Measurements from ENCODE around the gene HLCS. TPM values are rescaled to one million over a fixed set of nuclear protein-coding genes. Genes with fewer than 3 reads are reported as not detected.

Gene HLCS
- total RNA-seq, 1 experiment from 2014 or later = 12.7 TPM

- Histone ChIP-seq H2AFZ (ENCODE audit: low read length) (no peak overlapping the region), H3K23me2 (ENCODE audit: insufficient read length, low read depth, low read length, poor library complexity, severe bottlenecking) (no peaks in the 10 kb centered on the region), H3K23ac (ENCODE audit: insufficient read length, low read depth, low read length) (no peak overlapping the region), H2BK20ac (ENCODE audit: low read depth, low read length, poor library complexity, severe bottlenecking) (no peak overlapping the region), H2BK120ac (ENCODE audit: low read depth, low read length, poor library complexity, severe bottlenecking) (no peak overlapping the region), H3K56ac (ENCODE audit: insufficient read length, low read depth, low read length) (no peak overlapping the region), H3K79me2 (ENCODE audit: insufficient read depth, low read length) (no peaks in the 10 kb centered on the region), H3T11ph (ENCODE audit: low read length) (no peak overlapping the region), H2BK12ac (ENCODE audit: insufficient read length, low read depth, low read length) (no peak overlapping the region), H3K4me2 (ENCODE audit: insufficient read depth, insufficient read length, low read length) (no peak overlapping the region), H4K20me1 (ENCODE audit: control insufficient read depth, insufficient read depth, insufficient read length) (no peaks in the 10 kb centered on the region), H3K4me1 (ENCODE audit: insufficient read depth, low read length) (no peaks in the 10 kb centered on the region), H4K91ac (ENCODE audit: insufficient read length, low read depth, low read length) (no peak overlapping the region), H2BK15ac (ENCODE audit: low read depth, low read length) (no peak overlapping the region), H3K27ac (ENCODE audit: insufficient read length, low read depth, low read length) (no peak overlapping the region), H2AK5ac (ENCODE audit: insufficient read length, low read length) (no peak overlapping the region), H3K14ac (ENCODE audit: insufficient read depth, low read length) (no peak overlapping the region), H3K18ac (ENCODE audit: insufficient read length, low read depth, low read length) (no peak overlapping the region), H4K5ac (ENCODE audit: insufficient read length, low read depth, low read length) (no peak overlapping the region), H3K27me3 (ENCODE audit: insufficient read depth, low read length) (no peaks in the 10 kb centered on the region), H3K9ac (ENCODE audit: extremely low read depth, insufficient read length, low read length) (no peak overlapping the region), H3K9me3 (ENCODE audit: control insufficient read depth, low read depth, low read length) (no peaks in the 10 kb centered on the region), H2BK5ac (ENCODE audit: insufficient read length, low read length) (no peak overlapping the region), H3K79me1 (ENCODE audit: insufficient read depth, low read depth, low read length, poor library complexity, severe bottlenecking) (no peaks in the 10 kb centered on the region), H4K8ac (replicated peaks; ENCODE audit: insufficient read length, low read depth, low read length) (no peak overlapping the region), H3K4ac (ENCODE audit: low read depth, low read length) (no peak overlapping the region)
- peak; percentile 67 for TF ChIP-seq CTCF (conservative IDR thresholded peaks at IDR 0.05)
- WGBS (ENCODE audit: extremely low coverage, insufficient read length, low lambda C conversion rate) = no CpG with 5 or more reads among the region's 6 CpGs
- Mint-ChIP-seq H3K4me1 (no peaks in the 10 kb centered on the region), H3K4me3 (no peak overlapping the region), H3K9me3 (no peaks in the 10 kb centered on the region), H3K36me3 (ENCODE audit: insufficient read depth in 1 of 3, low read depth in 3 of 3) (no peaks in the 10 kb centered on the region), H3K27me3 (ENCODE audit: low read depth) (peaks cover 30% of the 10 kb centered on the region), H3K27ac (no peak overlapping the region)
- peak; percentile 71 for DNase-seq
Measured at GRCh38 chr21:36727866-36728265, 238.6 kb downstream of the HLCS start.

Measured in H9 (cell line).